HepG2 (cell line): ENCODE data around the gene DDTL. TPM values are rescaled to one million over a fixed set of nuclear protein-coding genes. Genes with fewer than 3 reads are reported as not detected.

Experiments used
- ARID4A ChIP-seq: sonication (generic); formaldehyde crosslinking; IDR thresholded peaks from 2 replicates; pipeline ENCODE4 v1.5.0; 2020; ENCODE audit warnings: mild to moderate bottlenecking, missing genetic modification reagents, borderline replicate concordance
- ATF7 ChIP-seq, 2 experiments: fragments of 450-650 bp in 1 of 2; sonication (generic) in 1 of 2; formaldehyde crosslinking in 1 of 2; IDR thresholded peaks; 2 replicates each; pipeline versions ENCODE4 v1.4.0 to v1.6.1; 2016 to 2020; ENCODE audit warnings: antibody characterized with exemption in 1 of 2, mild to moderate bottlenecking in 1 of 2, missing genetic modification reagents in 1 of 2
- HOMEZ ChIP-seq: IDR thresholded peaks from 2 replicates; pipeline ENCODE4 v1.6.1; 2016; ENCODE audit warnings: low read depth
- NFAT5 ChIP-seq: sonication (generic); formaldehyde crosslinking; IDR thresholded peaks from 2 replicates; pipeline ENCODE4 v1.4.0; 2020; ENCODE audit warnings: missing genetic modification reagents
- REPIN1 ChIP-seq: sonication (generic); formaldehyde crosslinking; IDR thresholded peaks from 2 replicates; pipeline ENCODE4 v1.8.0; 2022; ENCODE audit warnings: missing genetic modification reagents, low read depth, mild to moderate bottlenecking, borderline replicate concordance
- THAP7 ChIP-seq: sonication (generic); formaldehyde crosslinking; IDR thresholded peaks from 2 replicates; pipeline ENCODE4 v1.8.1; 2023; ENCODE audit warnings: mild to moderate bottlenecking, missing genetic modification reagents
- ZBTB10 ChIP-seq: sonication (generic); formaldehyde crosslinking; IDR thresholded peaks from 2 replicates; pipeline ENCODE4 v1.4.0; 2020; ENCODE audit warnings: missing genetic modification reagents, borderline replicate concordance
- ZBTB42 ChIP-seq: sonication (generic); formaldehyde crosslinking; IDR thresholded peaks from 2 replicates; pipeline ENCODE4 v1.5.0; 2020; ENCODE audit warnings: mild to moderate bottlenecking, missing genetic modification reagents
- ZNF776 ChIP-seq: sonication (generic); formaldehyde crosslinking; IDR thresholded peaks from 2 replicates; pipeline ENCODE4 v1.4.0; 2020; ENCODE audit warnings: mild to moderate bottlenecking, missing genetic modification reagents
- ZUFSP ChIP-seq: sonication (generic); formaldehyde crosslinking; IDR thresholded peaks from 2 replicates; pipeline ENCODE4 v1.9.0; 2021; ENCODE audit warnings: missing genetic modification reagents, mild to moderate bottlenecking, borderline replicate concordance
- polyA plus RNA-seq, 8 experiments: library from polyadenylated mRNA; depleted of rRNA in 3 of 8; stranded (reverse) in 7 of 8; unstranded in 1 of 8; fragments of >200 nt; fragmentation: Illumina TruSeq in 4 of 8; extraction: Trizol in 4 of 8; gene quantifications; 2 replicates each; pipeline versions ENCODE4 v1.2.1 to v1.2.3, GENCODE V29; 2011 to 2016; ENCODE audit warnings: low read depth in 4 of 8, missing spikeins in 1 of 8, mixed read lengths in 1 of 8; ENCODE audit not compliant: insufficient read depth in 1 of 8
- total RNA-seq, 5 experiments: library from RNA; depleted of rRNA; stranded (reverse); fragments of >200 nt; fragmentation: Illumina TruSeq; extraction: Trizol; gene quantifications; 2 replicates each; pipeline ENCODE4 v1.2.3, GENCODE V29; 2016; ENCODE audit warnings: low read depth in 1 of 5

Gene DDTL
- total and polyA plus RNA-seq, 2 of the 13 experiments (the other 11 are each of a cell fraction or from before 2014, with no cell fraction given), result 0.31 TPM; not detected in 1

- TF ChIP-seq ZNF776 (no peak), ZBTB10 (CRISPR knock-in tag) (no peak), ZUFSP (no peak), THAP7 (CRISPR knock-in tag) (no peak), NFAT5 (CRISPR knock-in tag) (no peak), REPIN1 (CRISPR knock-in tag) (no peak), ZBTB42 (no peak), ARID4A (peak; percentile 34; the same call in 1 of the 2 replicates), HOMEZ (CRISPR knock-in tag) (no peak), ATF7 (IDR thresholded peaks at IDR 0.05) (no peak), ATF7 (CRISPR knock-in tag; IDR thresholded peaks at IDR 0.05) (no peak)
Observed at GRCh38 chr22:24009227-24010017, 42.7 kb downstream of the DDTL start (continued).
